Measurements from ENCODE around the gene BCAS4. TPM values are rescaled to one million over a fixed set of nuclear protein-coding genes. Genes with fewer than 3 reads are reported as not detected.
"Not testable (repeated sequence)": the region's sequence is repeated elsewhere in the genome, so short reads cannot be mapped to it uniquely, and the experiment has no call there.

BCAS4 gene
- total RNA-seq, 1 donor from 2014 or later = 7.6 TPM

- intact Hi-C loops (cut with micrococcal nuclease) = loop anchor here (10.0 kb wide), 1 partner anchor 608 kb away; no protein-coding TSS in a partner anchor
Observed at GRCh38 chr20:50797142-50797541, 2.3 kb downstream of the BCAS4 start.

- intact Hi-C loops (cut with micrococcal nuclease) = loop anchor here (10.0 kb wide), 1 partner anchor 606 kb away; no protein-coding TSS in a partner anchor
Observed at GRCh38 chr20:50798650-50799049, 3.8 kb downstream of the BCAS4 start.

- intact Hi-C loops (cut with micrococcal nuclease) = loop anchor here (10.0 kb wide), 1 partner anchor 605 kb away; no protein-coding TSS in a partner anchor
Observed at GRCh38 chr20:50799176-50799889, 4.5 kb downstream of the BCAS4 start.

- intact Hi-C loops (cut with micrococcal nuclease) = loop anchor here (10.0 kb wide), 1 partner anchor 605 kb away; no protein-coding TSS in a partner anchor
Observed at GRCh38 chr20:50799890-50800550, 5.2 kb downstream of the BCAS4 start.

GRCh38 chr20:50800986-50801746 is 6.3 kb downstream of the BCAS4 start:
- intact Hi-C loops (cut with micrococcal nuclease) = not testable (repeated sequence)

- intact Hi-C loops (cut with micrococcal nuclease) = no loop called here
Observed at GRCh38 chr20:50801747-50802125, 6.9 kb downstream of the BCAS4 start.

- intact Hi-C loops (cut with micrococcal nuclease) = no loop called here
Observed at GRCh38 chr20:50802289-50802688, 7.4 kb downstream of the BCAS4 start.

- intact Hi-C loops (cut with micrococcal nuclease) = loop anchor here (1.0 kb wide), 1 partner anchor 14 kb away; no protein-coding TSS in a partner anchor
Observed at GRCh38 chr20:50804437-50805348, 9.8 kb downstream of the BCAS4 start.

- intact Hi-C loops (cut with micrococcal nuclease) = no loop called here
Observed at GRCh38 chr20:50805349-50805684, 10.5 kb downstream of the BCAS4 start.

- intact Hi-C loops (cut with micrococcal nuclease) = no loop called here
Observed at GRCh38 chr20:50806126-50806768, 11.4 kb downstream of the BCAS4 start.

GRCh38 chr20:50810063-50810462 is 15.2 kb downstream of the BCAS4 start:
- intact Hi-C loops (cut with micrococcal nuclease) = no loop called here

- intact Hi-C loops (cut with micrococcal nuclease) = no loop called here
Observed at GRCh38 chr20:50810842-50811241, 16.0 kb downstream of the BCAS4 start.

- intact Hi-C loops (cut with micrococcal nuclease) = no loop called here
Observed at GRCh38 chr20:50813101-50813643, 18.3 kb downstream of the BCAS4 start.

- intact Hi-C loops (cut with micrococcal nuclease) = no loop called here
Observed at GRCh38 chr20:50813801-50814200, 18.9 kb downstream of the BCAS4 start.

- intact Hi-C loops (cut with micrococcal nuclease) = no loop called here
Observed at GRCh38 chr20:50814438-50815161, 19.7 kb downstream of the BCAS4 start.

- intact Hi-C loops (cut with micrococcal nuclease) = no loop called here
Observed at GRCh38 chr20:50815162-50815989, 20.5 kb downstream of the BCAS4 start.

- intact Hi-C loops (cut with micrococcal nuclease) = loop anchor here (1.0 kb wide), 5 partner anchors 13 to 141 kb away; partner anchors contain the start of genes BCAS4, DPM1, MOCS3 and PARD6B
Observed at GRCh38 chr20:50817776-50818172, 22.9 kb downstream of the BCAS4 start.

- intact Hi-C loops (cut with micrococcal nuclease) = no loop called here
Observed at GRCh38 chr20:50819349-50819748, 24.5 kb downstream of the BCAS4 start.

Data from T-helper 1 cell treated with Interleukin-12 subunit alpha and Interleukin-12 subunit beta and Interleukin-4 antibody, amounts not matched to agents 30 ng/mL and 1 ng/mL, for 36 hours (primary cell).